Fibroblast of the aortic adventitia (primary cell): ENCODE data around the gene DYRK1A. TPM values are rescaled to one million over a fixed set of nuclear protein-coding genes. Genes with fewer than 3 reads are reported as not detected.

Experiments
- DNase-seq: peaks from one replicate; pipeline ENCODE4 v3.0.0-alpha.2; 2010; ENCODE audit warnings: low read depth
- H3K4me3 ChIP-seq: 2 replicates; pipeline ENCODE4 v1.5.1; 2011; ENCODE audit warnings: low read depth, mild to moderate bottlenecking, control low read depth, low read length, moderate library complexity
- total RNA-seq: library from RNA; depleted of rRNA; stranded (reverse); fragments of >200 nt; gene quantifications from 2 replicates; pipeline ENCODE4 v1.2.3, GENCODE V29; 2012; ENCODE audit warnings: low replicate concordance
- TF ChIP-seq, protein P1 (sequence below): IDR thresholded peaks from 2 replicates; pipeline ENCODE4 v1.5.1; 2011; ENCODE audit warnings: mild to moderate bottlenecking, low read length, control low read depth, inconsistent platforms; ENCODE audit not compliant: insufficient read depth

DYRK1A gene
- total RNA-seq, 1 donor, result 80.2 TPM

DNA sequence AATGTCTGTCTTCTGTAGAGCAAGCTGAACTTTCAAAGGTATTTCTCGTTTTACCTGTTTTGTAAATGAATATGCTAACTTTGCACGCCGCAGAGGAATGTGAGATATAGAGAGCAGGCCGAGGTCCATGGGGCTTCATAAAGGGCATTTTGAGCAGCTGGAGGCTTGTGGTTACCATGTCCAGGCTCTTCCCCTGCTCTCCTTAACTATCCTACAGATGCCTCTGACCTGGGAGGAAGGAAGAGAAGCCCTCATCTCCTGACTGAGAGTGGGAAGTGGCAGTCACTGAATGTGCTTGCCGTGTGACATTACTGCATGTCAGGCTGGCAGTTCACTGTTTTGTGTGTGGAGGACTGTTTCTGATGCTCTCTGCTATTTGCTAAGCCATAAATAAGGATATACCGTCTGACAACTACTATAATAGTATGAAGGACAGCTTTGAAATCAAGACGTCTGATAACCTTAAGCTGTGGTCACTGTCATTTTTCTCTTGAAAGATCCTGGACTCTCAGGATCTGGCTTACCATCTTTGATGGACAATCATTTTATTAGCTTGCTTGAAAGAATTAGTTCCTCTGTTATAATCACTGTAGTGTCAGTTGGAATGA is 92.2 kb downstream of the DYRK1A start:
- TF ChIP-seq, protein P1, sequence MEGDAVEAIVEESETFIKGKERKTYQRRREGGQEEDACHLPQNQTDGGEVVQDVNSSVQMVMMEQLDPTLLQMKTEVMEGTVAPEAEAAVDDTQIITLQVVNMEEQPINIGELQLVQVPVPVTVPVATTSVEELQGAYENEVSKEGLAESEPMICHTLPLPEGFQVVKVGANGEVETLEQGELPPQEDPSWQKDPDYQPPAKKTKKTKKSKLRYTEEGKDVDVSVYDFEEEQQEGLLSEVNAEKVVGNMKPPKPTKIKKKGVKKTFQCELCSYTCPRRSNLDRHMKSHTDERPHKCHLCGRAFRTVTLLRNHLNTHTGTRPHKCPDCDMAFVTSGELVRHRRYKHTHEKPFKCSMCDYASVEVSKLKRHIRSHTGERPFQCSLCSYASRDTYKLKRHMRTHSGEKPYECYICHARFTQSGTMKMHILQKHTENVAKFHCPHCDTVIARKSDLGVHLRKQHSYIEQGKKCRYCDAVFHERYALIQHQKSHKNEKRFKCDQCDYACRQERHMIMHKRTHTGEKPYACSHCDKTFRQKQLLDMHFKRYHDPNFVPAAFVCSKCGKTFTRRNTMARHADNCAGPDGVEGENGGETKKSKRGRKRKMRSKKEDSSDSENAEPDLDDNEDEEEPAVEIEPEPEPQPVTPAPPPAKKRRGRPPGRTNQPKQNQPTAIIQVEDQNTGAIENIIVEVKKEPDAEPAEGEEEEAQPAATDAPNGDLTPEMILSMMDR, result no peak
- no peak overlapping the region for H3K4me3 ChIP-seq
- no peak for DNase-seq

- no peak overlapping the region for H3K4me3 ChIP-seq
- TF ChIP-seq, protein P1, result no peak
- no peak for DNase-seq
These were observed 93.0 kb downstream of the DYRK1A start for GRCh38 chr21:37459575-37459974.

- no peak overlapping the region for H3K4me3 ChIP-seq
- no peak for DNase-seq
- TF ChIP-seq, protein P1, result no peak
These were observed 93.6 kb downstream of the DYRK1A start for GRCh38 chr21:37460196-37460595.

DNA sequence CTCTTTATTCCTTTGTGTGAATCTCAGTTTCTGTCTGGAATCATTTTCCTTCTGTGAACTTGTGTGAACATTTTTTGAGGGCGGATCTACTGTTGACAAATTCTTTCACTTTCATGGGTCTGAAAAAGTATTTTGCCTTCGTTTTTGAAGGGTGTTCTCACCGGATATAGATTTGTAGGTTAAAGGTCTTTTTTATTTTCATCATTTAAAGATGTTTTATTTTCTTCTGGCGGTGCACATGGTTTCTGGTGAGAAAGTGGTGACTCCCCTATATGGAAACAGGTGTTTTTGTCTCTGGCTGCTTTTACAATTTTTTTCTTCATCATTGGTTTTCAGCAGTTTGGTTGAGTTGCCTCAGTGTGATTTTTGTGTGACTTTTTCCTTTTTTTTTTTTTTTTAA is 94.9 kb downstream of the DYRK1A start:
- TF ChIP-seq, protein P1, result no peak
- no peak overlapping the region for H3K4me3 ChIP-seq
- DNase-seq, result peak; percentile 33

GRCh38 chr21:37462087-37462861 is 95.7 kb downstream of the DYRK1A start:
- no peak for DNase-seq
- TF ChIP-seq, protein P1, result no peak
- no peak overlapping the region for H3K4me3 ChIP-seq

GRCh38 chr21:37463083-37463801 is 96.7 kb downstream of the DYRK1A start:
- TF ChIP-seq, protein P1, result peak; percentile 73
- H3K4me3 ChIP-seq, result peak overlapping the region; percentile 34
- peak; percentile 81 for DNase-seq
